Neural crest cell (in vitro differentiated cells): ENCODE data around the gene BSND. TPM values are rescaled to one million over a fixed set of nuclear protein-coding genes. Genes with fewer than 3 reads are reported as not detected.

Experiments used
- DNase-seq: peaks from one replicate; pipeline ENCODE4 v3.0.0; 2021; ENCODE audit warnings: low read depth, mixed read lengths, low spot score
- H3K27ac Mint-ChIP-seq: one replicate; pipeline ENCODE4 v1.8.0; 2021; ENCODE audit warnings: mild to moderate bottlenecking, mixed read lengths; ENCODE audit not compliant: unreplicated experiment
- H3K27me3 Mint-ChIP-seq: 2 replicates; pipeline ENCODE4 v1.8.0; 2021; ENCODE audit warnings: low read depth, mild to moderate bottlenecking, mixed read lengths
- H3K36me3 Mint-ChIP-seq: 2 replicates; pipeline ENCODE4 v1.8.0; 2021; ENCODE audit warnings: low read depth, mild to moderate bottlenecking, mixed read lengths
- H3K4me1 Mint-ChIP-seq: 2 replicates; pipeline ENCODE4 v1.8.0; 2021; ENCODE audit warnings: mixed read lengths
- H3K4me3 Mint-ChIP-seq: one replicate; pipeline ENCODE4 v1.8.0; 2021; ENCODE audit warnings: mild to moderate bottlenecking, mixed read lengths
- H3K9me3 Mint-ChIP-seq: 2 replicates; pipeline ENCODE4 v1.8.0; 2021; ENCODE audit warnings: mixed read lengths
- long read RNA-seq: library from polyadenylated mRNA; unstranded; transcript quantifications from one replicate; pipeline ENCODE4 v2.0.0, GENCODE V29; 2020
- total RNA-seq: library from RNA; stranded (reverse); gene quantifications from 2 replicates; pipeline ENCODE4 v1.2.1, GENCODE V29; 2021
- TF ChIP-seq, protein P1 (sequence below): fragments of 200-600 bp; sonication (generic); conservative IDR thresholded peaks from 2 replicates; pipeline ENCODE4 v1.5.0; 2021; ENCODE audit warnings: antibody characterized with exemption, mild to moderate bottlenecking

Gene BSND
- not detected in 2 replicates for total RNA-seq
- long read RNA-seq = 0 reads

DNA sequence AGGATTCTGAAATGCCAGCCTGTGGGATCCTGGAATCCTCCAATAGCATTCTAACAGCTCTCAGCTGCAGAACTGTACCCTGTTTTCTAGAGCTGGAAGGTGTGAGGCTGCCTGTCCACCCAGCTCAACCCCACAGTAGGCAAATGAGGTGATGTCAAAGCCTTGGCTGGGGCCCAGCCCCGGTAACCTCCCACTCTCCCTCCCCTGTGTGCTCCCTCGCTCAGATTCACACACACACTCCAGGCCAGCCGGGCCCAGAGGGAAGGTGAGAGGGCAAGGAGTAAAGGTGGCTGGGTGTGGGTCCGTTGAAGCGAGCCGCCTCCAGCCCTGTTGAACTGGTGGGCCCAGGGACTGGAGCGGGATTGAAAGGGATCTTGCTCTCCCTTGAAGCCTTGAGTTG, at the start of gene BSND:
TSS of gene BSND (plus strand) at position 257 of the 400 bp plus-strand sequence. CDS start 254 bp downstream, outside the sequence.
- TF ChIP-seq, protein P1, sequence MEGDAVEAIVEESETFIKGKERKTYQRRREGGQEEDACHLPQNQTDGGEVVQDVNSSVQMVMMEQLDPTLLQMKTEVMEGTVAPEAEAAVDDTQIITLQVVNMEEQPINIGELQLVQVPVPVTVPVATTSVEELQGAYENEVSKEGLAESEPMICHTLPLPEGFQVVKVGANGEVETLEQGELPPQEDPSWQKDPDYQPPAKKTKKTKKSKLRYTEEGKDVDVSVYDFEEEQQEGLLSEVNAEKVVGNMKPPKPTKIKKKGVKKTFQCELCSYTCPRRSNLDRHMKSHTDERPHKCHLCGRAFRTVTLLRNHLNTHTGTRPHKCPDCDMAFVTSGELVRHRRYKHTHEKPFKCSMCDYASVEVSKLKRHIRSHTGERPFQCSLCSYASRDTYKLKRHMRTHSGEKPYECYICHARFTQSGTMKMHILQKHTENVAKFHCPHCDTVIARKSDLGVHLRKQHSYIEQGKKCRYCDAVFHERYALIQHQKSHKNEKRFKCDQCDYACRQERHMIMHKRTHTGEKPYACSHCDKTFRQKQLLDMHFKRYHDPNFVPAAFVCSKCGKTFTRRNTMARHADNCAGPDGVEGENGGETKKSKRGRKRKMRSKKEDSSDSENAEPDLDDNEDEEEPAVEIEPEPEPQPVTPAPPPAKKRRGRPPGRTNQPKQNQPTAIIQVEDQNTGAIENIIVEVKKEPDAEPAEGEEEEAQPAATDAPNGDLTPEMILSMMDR = no peak
- Mint-ChIP-seq H3K4me3 (no peak within 1 kb of the TSS), H3K9me3 (no peaks in the 10 kb centered on the region), H3K36me3 (no peaks in the 10 kb centered on the region), H3K4me1 (peaks cover 19% of the 10 kb centered on the region), H3K27ac (no peak within 1 kb of the TSS), H3K27me3 (peaks cover 57% of the 10 kb centered on the region)
- no peak for DNase-seq

DNA sequence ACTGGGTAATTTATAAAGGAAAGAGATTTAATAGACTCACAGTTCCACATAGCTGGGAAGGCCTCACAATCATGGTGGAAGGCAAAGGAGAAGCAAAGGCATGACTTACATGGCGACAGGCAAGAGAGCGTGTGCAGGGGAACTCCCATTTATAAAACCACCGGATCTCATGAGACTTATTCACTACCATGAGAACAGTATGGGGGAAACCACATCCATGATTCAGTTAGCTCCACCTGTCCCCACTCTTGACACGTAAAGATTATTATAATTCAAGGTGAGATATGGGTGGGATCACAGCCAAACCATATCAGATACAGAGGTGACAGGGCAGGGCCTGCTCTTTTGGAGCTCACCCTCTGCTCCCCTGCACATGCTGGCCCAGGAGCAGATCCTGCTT, 49.7 kb upstream of the BSND start:
- Mint-ChIP-seq H3K36me3 (no peaks in the 10 kb centered on the region), H3K9me3 (no peaks in the 10 kb centered on the region), H3K27me3 (peaks cover 4% of the 10 kb centered on the region), H3K4me3 (no peak overlapping the region), H3K27ac (no peak overlapping the region), H3K4me1 (peaks cover 16% of the 10 kb centered on the region)
- no peak for DNase-seq
- TF ChIP-seq, protein P1 = no peak

DNA sequence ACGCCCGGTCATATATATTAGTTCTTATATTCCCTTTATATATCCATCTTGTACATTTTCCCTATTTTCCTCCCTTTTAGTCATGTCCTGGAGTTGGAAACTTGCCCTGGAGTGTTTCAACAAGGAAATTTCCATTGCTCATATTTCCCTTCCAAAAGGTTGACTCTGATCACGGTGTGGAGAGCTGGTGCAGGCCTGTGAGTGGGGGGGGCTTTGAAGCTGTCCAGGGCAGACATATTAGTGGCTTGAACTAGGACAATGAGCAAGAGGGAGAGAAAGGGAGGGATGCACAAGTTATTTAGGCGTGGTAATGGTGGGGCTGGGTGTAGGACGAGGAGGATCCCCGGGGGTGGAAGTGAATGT, 48.7 kb upstream of the BSND start:
- peak overlapping the region; percentile 68 for H3K27ac Mint-ChIP-seq
- no peak overlapping the region for H3K4me3 Mint-ChIP-seq
- H3K36me3 Mint-ChIP-seq = peaks cover 3% of the 10 kb centered on the region
- DNase-seq = no peak
- peaks cover 3% of the 10 kb centered on the region for H3K9me3 Mint-ChIP-seq
- H3K4me1 Mint-ChIP-seq = peaks cover 15% of the 10 kb centered on the region
- TF ChIP-seq, protein P1 = no peak
- peaks cover 4% of the 10 kb centered on the region for H3K27me3 Mint-ChIP-seq

DNA sequence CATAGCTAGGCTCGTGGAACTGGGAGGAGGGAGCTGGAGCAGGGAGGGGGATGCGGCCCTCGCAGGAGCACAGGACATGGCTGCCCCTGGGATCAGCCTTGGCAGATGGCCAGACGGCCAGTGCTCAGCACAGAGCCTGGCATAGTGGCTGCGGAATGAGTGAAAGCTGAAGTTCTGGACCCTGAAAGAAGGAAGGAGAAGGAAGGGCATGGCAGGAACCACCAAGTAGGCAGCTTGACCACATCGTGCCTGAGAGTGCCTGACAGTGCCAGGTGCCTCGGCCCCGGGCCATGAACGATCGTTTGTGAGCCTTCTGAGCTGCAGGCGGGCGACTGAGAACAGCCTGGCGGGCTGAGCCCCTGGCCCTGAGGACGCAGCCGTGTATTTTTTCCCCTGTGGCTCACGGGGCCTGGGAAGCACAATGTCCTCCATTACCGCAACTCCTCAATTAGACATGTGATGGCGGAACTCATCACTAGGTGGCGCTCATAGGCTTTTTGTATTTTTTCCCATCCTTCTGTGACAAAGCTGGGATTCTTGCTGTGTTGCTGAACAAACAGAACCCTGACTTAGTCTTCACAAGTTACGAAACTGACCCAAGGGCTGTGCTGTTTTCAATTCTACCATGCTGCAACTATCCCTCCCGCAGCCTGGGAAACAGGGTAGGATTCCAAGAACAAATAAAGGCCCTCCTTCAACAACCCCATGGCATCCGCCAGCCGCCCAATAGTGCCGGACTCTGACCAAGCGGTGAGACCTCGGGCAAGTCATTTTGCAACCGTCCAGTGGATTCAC, 48.2 kb upstream of the BSND start:
- H3K27me3 Mint-ChIP-seq = peaks cover 4% of the 10 kb centered on the region

DNA sequence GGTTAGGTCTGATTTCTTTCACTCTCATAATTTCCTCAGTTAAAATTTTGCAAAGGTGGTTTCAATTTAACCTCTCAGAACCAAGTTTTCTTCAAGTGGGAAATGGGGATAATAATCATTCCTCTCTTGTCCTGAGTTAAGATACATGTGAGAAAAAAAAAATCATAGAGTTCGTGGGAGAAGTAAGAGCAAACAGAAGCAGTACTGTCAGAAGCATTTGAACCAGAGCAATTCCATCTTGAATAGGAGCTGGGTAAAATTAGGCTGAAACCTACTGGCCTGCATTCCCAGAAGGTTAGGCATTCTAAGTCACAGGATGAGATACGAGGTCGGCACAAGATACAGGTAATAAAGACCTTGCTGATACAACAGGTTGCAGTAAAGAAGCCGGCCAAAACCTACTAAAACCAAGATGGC, 46.9 kb upstream of the BSND start:
- peaks cover 2% of the 10 kb centered on the region for H3K27me3 Mint-ChIP-seq
- H3K4me3 Mint-ChIP-seq = no peak overlapping the region
- peaks cover 6% of the 10 kb centered on the region for H3K9me3 Mint-ChIP-seq
- peaks cover 3% of the 10 kb centered on the region for H3K36me3 Mint-ChIP-seq
- DNase-seq = no peak
- H3K4me1 Mint-ChIP-seq = peaks cover 12% of the 10 kb centered on the region
- H3K27ac Mint-ChIP-seq = no peak overlapping the region
- TF ChIP-seq, protein P1 = no peak

More for the DNA sequence above, 48.2 kb upstream of the BSND start:
- no peak overlapping the region for H3K4me3 Mint-ChIP-seq
- TF ChIP-seq, protein P1 = peak; percentile 83
- peaks cover 5% of the 10 kb centered on the region for H3K9me3 Mint-ChIP-seq
- peaks cover 3% of the 10 kb centered on the region for H3K36me3 Mint-ChIP-seq
- DNase-seq = peak; percentile 88
- H3K27ac Mint-ChIP-seq = peak overlapping the region; percentile 53
- H3K4me1 Mint-ChIP-seq = peaks cover 12% of the 10 kb centered on the region
